NCI-H2196 treated with DMSO at 0.1 percent for 48 hours (cell line): ENCODE data around the gene IL20RA.
A peak's percentile ranks its signal among the peaks of the same experiment; 100 is the strongest.
"Not testable (repeated sequence)": the region's sequence is repeated elsewhere in the genome, so short reads cannot be mapped to it uniquely, and the experiment has no call there.

ENCODE experiments used
- DNase-seq: peaks from one replicate; lab custom pipeline; 2025; ENCODE audit not compliant: unreplicated experiment; lab: John Stamatoyannopoulos, UW

Gene IL20RA

DNA sequence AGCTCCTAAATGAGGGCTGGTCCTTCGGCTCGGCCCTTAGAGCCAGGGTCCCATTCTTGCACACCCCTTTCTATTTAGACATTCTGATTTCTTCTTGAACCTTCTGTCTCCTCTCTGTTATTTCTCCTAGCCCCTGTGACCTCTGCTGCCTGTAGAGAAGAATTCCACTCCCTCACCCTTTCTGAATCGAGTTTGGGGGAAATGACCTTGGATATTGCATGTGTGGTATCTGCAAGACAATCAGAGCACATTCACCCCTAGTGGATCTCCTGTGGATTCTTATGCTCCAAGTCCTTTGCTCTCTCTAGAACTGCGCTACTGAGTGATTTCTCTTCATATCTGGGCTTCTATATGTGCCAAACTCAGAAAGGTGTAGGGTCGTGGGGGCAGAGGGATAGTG, 67.7 kb downstream of the IL20RA start:
- DNase-seq, result no peak

DNA sequence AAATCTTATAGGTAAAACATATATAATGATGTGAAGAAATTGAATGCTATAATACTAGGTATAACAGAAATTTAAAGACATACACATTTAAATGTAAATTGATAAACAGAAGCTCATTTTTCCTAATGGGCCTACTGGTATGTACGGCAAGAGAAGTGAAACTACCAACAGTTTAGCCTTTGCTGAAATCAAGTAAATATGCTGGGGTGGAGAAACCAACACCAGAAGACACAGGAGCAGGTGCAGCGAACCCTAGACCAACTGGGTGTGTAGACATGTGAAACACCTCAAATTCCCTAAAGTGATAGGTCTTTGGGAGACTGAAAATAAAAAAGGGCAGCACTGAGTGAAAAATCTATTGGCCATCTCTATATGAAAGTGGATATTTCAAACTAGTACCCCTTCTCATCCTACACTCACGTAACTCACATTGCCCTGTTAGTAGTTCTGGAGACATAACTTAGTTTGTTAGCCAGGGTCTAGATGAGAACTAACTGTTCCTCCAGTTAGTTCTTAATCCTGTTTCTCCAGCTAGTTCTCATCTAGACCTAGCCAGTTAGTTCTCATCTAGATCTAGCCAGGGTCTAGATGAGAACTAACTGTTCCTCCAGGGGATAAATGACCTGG, 69.6 kb downstream of the IL20RA start:
- DNase-seq, result no peak

DNA sequence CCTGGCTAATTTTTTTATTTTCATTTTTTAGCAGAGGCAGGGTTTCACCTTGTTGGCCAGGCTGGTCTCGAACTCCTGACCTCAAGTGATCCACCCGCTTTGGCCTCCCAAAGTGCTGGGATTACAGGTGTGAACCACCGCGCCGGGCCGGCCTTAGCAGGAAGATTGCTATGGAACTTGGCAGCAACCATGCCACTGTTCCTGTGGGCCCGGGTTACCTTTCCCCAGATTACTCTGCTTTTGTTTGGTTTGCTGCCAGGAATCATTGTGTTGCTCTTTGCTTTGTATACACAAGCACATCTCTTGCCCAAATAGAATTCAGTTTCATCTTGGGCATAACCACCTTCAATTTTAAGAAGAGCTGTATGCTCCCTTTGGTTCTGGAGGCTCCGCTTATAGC, 71.0 kb downstream of the IL20RA start:
- DNase-seq, result not testable (repeated sequence)

DNA sequence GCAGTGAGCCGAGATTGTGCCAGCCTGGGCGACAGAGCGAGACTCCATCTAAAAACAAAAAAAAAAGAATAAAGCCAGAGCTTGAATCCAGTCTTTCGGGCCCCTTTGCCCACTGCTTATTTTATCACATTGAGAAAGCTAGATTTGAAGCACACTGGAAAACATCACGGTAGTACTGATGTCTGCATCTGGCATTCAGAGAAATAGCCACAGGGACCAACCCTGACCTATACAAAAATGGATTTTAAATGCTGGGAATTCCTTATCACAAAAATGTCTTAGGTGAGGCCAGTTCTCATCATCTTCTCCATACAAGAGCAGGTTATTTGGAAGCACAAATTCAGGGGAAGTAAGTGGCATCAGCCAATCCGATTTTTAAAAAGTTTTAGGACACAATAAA, 73.2 kb downstream of the IL20RA start:
- no peak for DNase-seq

DNA sequence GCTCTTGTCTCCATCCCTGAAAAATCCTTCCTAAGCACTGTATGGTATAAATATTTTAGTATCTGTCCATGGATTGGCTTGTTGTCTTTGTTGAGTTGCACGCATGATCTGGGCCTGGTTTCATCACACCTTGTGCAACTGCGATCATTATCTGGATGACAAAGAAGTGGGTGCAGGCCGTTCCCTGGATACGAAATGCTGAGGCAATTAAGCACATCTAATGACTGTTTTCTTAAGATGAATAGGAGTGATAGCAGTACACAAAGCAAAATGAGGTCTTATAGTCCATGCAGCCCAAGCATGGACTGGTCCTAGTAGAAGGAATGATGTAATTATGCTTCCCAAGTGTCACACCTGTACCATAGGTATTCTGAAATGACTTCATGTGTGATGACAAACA, 74.8 kb downstream of the IL20RA start:
- no peak for DNase-seq

DNA sequence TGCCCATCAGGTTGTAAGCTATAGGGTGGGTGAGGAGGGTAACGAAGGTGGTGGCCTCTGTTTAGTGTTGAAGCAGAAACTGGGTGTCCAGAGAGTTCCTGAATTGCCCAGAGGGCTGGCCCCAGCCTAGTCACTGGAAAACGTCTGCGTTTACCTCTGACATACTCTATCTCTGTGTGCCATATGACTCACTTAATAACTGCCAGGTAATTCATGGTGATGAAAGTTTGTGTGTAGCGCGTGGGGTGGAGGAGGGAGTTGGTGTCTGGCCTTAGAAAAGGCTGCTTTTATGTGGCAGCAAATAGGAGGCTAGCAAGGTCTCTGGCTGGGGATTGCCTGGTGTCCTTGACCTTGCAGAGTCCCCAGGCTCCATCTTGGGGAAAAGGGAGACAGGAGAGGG, 75.3 kb downstream of the IL20RA start:
- DNase-seq, result no peak

DNA sequence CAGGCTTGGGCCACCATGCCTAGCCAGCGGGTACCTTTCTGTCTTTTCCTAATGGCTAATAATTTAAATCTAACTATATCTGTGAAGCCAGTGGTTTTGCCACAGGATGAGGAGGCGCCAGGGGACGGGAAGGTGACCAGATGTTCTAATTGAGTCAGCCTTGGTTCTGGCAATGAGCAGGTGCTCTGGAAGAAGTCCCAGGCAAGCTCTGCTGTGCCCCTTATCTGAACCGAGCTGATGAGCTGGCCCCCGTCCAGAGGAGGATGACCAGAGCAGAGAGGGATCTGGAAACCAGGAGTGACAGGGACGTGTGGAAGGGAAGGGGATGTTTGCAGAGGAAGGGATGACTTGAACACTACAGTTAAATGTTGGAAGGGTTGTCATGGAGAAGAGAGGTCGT, 75.9 kb downstream of the IL20RA start:
- no peak for DNase-seq

DNA sequence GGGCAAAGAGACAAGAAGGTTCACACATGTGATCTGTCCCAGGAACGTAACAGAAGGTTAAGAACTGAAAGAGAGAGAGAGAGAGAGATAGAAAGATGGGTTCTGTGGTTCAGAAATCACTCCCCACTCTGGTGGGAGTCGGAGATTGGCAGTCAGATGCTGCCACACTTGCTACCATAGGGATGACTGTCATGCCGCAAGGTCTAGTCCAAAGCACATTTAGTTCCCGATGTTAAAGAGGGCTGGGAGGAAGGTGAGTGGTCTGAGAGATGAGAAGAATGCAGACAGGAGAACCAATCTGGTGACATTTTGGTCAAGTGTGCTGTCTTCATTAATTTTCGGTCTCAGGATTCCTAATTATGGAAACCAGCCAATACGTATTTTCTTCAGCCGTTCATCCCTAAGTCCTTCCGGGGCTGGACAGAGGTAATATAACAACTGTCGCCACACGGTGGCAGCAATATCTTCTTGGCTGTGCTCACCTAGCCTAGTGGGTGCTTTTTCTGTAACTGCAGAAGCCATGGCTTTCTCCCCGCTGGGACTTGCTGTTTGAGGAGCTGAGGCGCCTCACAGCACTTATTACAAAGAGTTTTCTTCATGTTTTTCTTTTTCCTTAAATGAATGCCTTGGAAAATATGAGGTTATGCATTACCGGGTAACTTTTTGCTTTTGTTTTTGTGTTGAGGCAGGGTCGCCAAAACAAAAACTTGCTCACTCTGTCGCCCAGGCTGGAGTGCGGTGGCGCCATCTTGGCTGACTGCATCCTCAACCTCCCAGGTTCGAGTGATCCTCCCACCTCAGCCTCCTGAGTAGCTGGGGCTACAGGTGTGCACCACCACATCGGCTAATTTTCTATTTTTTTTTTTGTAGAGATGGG, 76.7 kb downstream of the IL20RA start:
- peak; percentile 21 for DNase-seq

DNA sequence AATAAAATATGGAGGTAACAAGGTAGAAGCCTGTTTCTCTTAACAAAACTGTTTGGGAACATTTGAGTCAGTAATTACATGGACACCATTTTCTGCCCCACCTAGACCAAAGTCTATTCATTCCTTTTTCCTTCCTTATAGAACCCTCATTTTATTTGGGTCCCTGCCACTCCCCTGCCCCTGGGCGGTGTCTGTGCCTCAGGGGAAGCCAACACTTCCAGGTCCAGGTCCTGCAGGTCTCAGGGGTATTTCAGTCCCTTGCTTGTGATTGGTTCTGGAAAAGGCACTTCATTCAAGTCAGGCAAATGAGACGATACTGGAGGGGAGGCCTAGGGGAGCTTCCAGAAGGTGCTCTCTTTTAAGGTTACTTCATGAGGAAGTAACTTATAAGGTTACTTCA, 80.4 kb downstream of the IL20RA start:
- DNase-seq, result no peak

DNA sequence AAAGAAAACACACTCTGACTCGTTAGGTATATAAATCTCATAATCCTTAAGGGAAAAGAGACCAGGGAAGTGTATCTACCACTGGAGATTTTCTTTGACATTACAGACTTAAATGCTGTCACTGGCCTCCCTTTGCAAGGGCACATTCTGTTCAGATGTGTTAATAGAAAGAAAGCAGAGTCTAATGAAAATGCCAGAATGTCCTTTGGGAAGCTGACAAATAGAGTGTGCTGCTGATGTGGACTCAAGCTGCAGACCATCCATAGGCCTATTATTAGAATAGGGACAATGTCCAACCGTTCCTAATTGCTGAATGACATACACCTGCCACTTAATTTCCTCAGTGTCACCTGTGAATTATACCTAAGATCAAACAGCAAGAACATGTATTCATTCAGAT, 81.5 kb downstream of the IL20RA start:
- DNase-seq, result no peak

DNA sequence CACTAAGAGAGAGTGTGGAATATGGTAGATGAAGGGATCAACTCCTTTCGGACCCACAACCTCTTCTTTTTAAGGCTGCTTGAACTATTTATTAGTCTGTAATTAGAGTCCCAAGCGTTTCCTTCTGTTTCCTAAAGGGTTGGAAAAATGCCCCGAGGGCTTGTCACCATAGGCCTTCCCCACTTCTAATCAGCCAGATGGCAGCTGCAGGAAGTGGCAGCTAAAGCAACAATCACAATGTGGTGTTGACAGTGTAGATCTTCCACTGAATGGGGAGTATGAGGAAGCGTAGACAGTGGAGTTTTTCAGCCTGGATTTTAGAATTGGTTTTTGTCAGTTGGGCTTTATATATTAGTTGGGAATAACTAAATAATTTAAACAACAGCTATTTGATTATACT, 82.1 kb downstream of the IL20RA start:
- DNase-seq, result peak; percentile 73

DNA sequence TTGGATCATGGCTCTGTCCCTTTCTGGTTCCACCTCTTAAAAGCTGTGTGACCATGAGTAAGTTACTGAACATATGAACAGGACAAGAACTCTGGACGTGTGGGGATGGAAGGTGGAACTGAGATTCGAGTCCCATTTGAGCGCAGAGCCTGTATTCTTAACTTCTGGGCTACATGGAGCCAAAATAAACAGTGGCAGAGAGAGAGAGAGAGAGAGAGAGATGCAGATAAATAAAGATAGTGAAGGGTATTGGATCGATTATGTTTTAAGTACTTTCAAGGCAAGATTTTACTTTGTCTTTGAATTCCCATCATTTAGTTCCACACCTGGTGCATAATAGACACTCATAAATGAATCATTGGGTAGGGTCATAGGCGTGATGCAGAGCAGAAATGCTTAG, 82.9 kb downstream of the IL20RA start:
- DNase-seq, result no peak

DNA sequence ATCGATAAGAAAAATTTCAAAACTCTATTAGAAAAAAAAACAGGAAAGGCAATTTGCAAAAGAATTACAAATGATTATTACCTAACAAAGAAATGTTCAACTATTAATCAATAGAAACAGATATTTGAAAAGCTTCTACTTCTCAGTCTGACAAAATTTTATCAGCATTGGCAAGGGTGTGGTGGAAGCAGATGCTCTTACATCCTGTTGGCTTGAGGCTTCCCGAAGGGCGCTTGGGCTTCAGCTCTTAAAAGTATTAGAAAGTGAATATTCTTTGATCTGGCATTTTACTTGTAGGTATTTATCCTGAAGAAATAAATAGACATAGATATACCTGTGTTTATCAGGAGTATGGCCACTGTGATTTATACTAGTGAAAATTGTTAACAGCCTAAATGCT, 84.0 kb downstream of the IL20RA start:
- no peak for DNase-seq

DNA sequence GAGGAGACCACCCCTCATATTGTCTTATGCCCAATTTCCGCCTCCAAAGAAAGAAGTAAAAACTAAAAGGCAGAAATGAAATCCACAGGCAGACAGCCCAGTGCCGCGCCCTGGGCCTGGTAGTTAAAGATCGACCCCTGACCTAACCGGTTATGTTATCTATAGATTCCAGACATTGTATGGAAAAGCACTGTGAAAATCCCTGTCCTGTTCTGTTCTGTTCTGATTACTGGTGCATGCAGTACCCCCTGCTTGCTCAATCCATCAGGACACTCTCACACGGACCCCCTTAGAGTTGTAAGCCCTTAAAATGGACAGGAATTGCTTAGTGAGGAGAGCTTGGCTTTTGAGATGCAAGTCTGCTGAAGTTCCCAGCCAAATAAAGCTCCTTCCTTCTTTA, 84.8 kb downstream of the IL20RA start:
- not testable (repeated sequence) for DNase-seq

DNA sequence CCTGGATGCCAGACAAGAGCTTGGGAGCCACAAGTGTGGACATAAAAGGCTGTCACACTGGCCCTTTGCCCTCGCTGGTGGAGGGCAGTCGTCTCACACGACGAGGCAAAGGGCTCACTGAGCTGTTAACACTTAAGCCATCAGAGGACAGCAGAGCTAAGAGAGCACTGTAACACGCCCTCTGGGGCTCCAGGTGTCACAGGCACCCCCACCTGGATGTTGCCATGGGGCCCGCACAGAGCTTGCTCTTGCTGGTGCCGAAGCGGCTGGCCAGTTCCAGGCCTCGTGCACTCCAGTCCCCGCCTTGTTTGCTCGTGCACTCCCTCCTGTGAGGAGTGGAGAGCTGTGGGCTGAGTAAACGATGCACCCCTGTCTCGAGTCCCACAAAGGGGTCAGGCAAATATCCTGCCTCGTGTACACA, 85.3 kb downstream of the IL20RA start:
- peak; percentile 66 for DNase-seq

DNA sequence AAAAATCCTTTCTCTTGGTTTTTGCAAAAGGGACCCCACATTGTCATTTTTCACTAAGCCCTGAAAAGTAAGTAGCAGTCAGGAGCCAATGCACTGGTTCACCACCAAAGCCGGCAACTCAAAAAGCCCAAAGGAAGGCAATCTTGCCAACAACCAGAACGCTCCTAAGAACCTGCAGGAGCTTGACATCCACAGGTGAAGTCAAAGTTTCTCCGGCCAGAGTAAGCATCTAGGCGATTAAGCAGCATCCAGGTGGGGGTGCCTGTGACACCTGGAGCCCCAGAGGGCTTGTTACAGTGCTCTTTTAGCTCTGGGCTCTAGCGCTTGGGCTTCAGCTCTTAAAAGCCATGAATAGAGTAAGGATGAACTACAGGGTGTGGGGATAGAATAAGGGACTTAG, 86.6 kb downstream of the IL20RA start:
- DNase-seq, result no peak

DNA sequence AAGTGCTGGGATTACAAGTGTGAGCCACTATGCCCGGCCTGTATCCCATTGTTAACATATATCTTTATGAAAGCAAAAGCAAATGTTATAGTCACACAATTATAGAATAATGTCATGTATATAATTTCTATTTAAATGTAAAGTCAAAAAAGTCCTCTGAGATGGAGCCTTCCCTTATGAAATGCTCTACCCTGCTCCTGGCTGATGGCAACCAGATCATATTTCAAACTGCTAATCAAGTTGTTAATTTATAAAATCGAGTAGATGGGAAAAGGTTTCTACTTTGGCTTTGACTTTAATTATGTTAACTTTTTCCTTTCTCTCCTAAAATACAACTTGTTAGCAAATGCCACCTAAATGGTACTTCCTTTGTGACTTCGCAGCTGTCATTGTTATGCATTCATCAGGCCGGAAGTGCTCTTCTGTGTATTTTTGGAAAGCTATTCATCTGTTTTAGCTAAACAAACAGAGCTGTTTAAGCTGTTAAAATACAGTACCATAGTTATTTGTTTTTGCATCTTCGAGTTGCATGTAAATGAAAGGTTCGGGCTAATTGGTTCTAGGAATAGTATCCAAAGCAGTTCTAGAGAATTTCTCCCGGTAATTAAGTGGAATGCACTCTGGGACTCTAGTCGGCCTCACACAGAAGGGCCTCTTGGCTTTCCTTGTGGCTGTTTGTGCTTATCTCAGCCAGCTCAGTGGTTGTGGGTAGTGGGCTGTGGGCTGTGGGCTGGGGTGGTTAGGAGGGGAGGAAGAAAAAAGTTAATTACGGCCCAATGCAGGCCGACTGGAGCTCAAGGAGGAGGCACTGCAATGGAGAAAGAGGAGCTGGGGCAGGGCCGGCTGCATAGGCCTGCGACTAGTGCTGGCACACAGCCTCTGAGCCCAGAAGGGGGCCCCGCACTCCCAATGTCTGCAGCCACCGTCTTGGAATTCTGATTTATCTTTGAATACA, 87.9 kb downstream of the IL20RA start:
- peak; percentile 43 for DNase-seq

DNA sequence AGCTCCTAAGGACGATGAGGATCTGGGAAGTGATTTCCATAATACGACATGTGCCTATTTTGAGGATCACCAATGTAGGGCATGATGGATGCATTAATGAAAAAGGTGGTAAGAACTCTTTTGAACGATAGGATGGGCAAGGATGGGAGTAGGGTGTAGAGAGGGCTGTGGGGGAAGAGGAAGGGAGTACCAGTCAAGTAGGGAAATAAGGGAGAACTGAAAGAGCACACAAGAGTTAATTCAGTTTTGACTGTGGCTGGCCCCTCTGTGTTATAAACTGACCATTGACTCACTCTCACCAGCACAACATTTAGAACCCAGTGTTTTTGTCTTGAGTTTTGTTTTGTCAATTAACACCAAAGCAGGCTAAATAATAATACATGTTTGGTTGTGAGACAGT, 89.6 kb downstream of the IL20RA start:
- DNase-seq, result no peak

DNA sequence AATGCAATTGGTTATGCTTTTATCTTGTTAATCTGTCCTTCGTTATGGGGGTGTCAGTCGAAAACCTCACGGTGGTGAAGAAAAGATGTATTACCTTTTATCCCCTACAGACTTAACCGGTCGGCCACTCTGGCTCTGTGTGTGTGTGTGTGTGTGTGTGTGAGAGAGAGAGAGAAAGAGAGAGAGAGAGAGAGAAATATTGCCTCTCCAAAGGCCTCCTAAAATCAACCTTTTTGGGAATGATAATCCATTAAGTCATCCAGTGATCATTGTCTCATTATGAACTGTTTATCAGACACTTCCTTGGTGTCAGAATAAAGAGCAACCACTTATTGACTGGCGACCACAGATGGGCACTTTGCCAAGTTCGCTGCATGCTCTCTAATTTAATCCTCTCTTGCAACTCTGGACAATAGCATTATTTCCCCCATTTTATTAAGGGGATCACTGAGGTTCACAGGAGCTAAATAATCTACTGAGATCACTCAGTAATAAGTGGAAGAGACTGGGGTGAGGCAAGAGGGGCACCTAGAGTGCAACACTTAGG, 92.0 kb downstream of the IL20RA start:
- no peak for DNase-seq

DNA sequence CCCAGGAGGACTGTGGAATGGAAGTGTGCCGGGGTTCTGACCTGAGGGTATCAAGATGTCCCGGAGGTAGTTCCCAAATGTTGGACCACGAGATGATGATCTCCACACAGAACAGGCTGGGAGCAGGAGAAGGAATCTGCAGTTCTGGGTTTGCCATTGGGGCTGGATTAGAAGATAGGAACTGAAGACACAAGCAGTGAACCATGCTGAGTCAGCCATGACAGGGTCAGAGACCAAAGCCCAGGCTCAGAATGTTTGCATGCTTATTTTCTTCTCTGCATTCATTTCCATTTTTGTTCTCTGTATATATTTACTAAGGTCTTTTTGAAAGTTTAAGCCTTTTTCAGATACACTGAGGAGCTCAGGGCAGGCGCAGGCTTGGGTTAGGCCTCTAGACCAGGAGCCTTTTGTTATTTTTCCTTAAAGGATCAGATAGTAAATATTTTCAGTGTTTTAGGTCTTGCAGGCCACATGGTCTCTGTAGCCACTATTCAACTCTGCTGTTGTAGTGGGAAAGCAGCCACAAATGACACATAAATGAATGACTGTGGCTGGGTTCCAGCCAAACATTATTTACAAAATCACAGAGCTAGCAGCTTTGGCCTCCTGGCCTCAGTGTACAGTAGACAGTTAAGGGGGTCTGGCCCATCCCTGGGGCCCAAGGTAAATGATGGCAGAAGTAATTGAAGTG, 94.2 kb downstream of the IL20RA start:
- DNase-seq, result no peak
